HG03432 (cell line): ENCODE results near the gene FGF14.

Experiments used
- ATAC-seq: cut with Tn5 transposase; IDR thresholded peaks from one replicate; pipeline ENCODE4 v1.9.1; 2021; ENCODE audit warnings: mild to moderate bottlenecking, moderate library complexity; ENCODE audit not compliant: unreplicated experiment

Gene FGF14

DNA sequence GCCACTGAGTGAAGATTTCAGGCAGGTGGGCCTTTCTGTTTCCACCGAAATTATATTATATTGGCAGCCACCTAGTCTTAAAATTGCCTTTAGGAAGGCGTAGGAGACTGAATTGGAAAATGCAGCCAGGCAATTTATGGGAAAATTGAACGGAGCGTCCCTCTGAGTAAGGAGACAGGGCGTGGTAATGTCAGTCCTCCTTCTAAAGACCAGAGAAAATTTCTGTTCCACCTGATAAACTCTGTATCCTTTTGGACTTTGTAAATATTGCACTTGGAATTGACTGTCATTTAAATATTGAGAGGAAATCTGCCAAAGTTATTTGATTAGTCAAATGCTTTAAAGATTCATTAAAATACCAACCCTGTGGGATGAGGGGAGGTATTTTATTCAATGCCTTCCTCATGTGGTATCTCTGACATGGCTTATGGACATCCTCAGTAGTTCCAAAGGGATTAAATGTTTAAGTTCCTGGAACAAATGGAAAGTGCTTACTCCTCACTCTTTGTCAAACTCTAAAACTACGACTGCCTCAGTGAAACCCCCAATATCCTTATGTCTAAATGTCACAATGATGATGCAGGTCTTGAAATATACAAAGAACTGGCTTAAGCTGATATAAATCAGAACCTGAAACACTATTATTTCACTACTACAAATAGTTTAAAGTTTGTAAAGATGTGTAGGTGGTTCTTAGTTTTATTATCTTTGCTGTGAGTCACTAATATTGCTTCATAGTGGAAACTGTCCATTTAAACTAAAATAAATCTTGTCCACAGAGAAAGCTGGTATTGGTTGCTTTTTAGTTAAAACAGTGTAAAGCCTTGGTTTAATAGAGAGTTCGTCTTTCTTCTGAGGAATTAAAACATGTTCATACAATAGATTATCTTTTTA, 203.2 kb downstream of the FGF14 start:
- ATAC-seq = no peak

DNA sequence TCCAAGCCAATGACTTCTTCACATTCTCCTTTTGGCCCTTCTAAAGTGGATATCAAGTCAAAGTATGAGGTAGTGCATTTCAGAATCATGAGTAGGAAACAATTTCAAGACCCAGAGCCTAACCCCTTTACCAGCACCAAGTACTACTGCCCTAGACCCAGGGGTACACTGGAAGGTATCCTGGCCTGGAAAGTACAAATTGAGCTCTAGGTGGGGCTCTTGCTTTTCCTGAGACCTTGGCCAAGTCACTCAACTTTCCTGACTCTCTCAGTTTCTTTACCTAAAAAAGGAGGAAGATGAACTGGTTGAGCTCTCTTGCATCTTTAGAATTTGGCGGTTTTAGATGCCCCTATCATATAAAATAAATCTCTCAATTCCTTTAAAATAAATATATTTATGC, 204.7 kb downstream of the FGF14 start:
- ATAC-seq = no peak

DNA sequence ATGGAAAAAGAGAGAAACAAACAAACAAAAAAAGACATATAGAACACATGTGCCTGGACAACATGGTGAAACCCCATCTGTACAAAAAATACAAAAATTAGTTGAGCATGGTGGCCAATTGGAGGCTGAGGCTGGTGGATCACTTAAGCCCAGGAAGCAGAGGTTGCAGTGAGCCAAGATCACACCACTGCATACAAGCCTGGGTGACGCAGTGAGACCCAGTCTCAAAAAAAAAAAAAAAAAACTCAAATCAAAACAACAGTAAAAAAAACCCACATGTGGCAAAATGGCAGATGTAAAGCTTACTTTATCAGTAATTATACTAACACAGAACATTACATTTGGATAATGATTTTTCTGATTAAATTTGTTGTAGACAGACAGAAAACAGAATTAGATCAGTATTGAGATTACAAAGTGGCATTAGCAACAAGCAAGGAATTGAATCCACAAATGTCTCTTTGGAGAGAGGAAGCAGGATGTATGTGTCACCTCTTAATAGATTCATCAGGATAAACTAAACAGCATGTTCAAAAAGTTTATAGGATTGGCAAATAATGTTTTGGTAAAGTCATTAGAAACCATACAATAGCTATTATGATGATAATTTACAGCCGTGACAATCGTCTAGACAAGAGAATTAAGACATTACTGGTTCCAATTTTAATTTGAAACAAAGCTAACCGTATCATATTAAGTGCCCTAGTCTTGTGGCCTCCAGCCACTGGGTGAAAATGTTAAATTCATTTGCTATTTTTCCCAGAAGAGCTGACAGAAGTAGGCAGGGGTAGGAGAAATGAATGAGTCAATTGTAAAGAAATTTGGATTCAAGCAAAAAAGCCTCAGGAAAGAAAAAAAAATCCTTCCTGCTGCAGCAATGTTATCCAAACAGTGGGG, 206.0 kb downstream of the FGF14 start:
- no peak for ATAC-seq

DNA sequence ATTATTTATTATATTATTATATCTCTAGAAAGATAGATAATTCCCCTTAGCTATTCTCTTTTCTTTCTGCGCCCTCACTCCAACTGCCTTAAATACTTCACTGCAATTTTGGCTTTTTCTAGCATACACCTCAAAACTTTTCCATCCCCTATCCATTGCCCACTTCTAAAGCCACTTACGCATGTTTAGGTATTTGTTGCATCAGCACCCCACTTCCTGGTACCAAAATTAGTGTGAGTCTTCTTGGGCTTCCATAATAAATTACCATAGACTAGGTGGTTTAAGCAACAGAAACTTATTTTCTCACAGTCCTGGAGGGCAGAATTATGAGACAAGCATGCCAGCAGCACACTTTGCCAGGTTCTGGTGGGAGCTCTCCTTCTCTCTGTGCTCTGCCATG, 209.0 kb downstream of the FGF14 start:
- no peak for ATAC-seq

DNA sequence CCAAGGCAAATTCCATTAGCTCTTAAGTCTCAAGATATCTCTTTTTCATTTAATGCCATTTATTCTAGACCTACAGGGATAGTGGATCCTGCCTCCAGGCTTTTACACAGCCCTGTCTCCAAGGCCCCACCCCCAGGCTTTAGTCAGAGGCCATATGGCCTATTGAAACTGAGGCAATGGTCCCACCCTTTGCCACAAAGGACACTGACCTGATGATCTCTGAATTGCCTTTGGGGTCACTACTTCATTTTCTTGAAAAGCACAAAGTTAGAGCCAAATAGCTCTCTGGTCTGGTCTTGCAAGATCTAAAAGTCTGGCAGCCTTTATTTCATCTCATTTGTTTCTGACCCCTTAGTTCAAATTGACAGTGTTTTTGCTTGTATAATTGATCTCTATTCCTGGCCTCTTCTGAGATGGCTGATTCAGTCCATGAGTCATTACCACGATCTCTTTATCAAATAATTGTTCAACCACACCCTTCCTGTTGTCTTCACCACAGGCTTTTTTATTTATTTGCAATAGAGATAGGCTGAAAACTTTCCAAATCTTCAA, 209.8 kb downstream of the FGF14 start:
- no peak for ATAC-seq

DNA sequence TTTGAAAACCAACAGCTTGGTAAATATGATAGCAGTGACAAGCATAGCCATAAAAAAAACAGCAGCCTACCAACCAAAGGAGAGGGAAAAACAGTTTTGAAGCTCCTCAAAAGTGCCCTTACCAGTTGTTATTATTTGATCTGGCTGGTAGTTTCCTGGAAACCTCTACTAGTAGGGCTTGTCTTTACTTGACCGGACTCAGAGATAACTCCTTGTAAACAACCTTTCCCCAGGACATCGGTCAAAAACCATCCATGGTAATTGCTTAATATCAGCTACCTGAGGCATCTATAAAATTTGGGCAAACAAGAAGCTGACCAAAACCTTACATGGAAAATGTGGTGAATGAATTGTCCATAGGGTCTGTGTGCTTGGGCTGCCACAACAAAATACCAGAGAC, 210.9 kb downstream of the FGF14 start:
- no peak for ATAC-seq

DNA sequence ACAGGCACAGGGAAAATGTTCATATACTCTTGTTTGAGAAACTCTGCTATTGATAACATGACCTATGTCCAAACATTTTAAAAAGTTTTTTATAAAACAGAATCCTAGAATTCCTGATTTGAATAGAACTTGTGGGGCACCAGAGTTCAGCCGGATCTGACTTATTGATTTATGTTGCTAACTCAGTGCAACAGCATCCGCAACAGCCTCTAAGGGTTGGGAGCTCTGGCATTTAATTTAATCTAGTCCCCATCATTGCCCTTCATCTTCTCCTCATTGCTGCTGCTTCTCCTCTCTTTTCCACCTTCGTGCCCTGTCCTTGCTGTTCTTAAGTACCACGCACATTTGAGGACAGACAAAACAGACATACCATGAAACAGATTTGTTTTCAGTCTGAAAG, 214.5 kb downstream of the FGF14 start:
- ATAC-seq = no peak

DNA sequence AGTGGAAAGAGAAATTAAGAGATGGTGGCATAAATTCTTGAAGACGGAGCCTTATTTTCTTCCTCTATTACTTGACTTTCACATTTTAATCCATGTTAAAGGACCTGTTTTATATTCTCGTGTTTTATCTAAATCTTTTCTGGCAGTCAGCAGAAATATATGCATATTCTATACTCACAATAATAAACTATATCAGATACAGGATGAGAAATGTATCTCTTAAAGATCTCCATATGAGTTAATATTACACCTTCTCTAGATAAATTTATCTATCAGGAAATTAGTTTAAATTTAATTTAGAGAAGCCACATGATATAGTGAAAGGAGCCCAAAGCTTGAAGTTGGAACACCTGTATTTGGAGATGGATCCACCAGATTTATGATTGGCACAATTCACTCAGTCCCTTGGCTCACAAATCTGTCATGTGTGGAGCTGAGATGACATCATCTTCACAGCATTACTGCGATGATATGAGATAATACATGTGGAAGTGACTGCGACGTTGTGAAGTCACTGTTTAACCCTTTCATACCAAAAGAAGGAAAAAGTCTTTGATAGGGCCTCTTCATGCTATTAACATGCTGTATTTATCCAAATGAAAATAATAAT, 216.4 kb downstream of the FGF14 start:
- ATAC-seq = no peak

DNA sequence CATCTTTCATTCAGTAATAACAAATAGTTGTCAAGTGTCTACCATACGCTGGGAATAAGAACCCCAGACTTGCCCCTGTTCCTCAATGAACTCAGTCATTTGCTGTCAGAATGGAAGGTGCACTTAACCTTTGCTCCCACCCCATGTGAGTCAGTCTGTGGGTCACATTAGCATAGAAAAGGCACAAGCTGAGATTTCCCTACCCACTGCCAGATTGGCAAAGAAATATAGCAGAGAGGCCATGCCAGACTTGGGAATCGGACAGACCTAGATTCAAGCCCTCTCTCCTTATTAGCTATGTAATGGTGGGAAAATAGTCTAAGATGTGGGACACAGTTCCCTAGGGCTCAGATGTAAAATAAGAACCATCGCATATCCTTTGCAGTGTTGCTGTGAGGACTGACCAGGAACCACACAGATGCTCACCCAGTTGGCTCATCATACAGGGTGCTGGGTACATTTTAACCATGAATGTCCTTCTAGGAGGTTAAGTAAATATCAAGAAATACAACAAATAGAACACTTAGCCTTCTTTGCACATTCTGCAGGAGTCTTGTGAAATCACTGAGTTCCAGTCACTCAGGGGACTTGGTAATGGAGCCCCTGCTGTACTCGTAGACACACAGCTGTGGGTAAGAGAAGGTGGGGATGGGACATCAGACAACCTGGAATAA, 218.2 kb downstream of the FGF14 start:
- ATAC-seq = no peak

DNA sequence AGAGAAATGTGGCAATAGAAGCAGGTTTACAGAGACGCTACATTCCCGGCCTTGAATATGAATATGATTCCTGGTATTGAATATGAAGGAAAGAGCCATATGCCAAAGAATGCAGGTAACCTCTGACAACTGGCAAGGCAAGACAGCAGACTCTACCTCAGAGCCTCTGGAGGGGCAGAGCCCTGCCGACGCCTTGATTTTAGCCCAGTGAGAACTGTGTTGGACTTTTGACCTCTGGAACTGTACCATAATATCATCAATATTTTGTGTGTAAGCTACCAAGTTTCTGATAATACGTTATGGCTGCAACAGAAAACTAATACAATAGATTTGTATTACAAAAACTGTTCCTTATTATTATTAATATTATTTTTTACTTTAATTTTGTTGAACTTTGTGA, 219.7 kb downstream of the FGF14 start:
- no peak for ATAC-seq

DNA sequence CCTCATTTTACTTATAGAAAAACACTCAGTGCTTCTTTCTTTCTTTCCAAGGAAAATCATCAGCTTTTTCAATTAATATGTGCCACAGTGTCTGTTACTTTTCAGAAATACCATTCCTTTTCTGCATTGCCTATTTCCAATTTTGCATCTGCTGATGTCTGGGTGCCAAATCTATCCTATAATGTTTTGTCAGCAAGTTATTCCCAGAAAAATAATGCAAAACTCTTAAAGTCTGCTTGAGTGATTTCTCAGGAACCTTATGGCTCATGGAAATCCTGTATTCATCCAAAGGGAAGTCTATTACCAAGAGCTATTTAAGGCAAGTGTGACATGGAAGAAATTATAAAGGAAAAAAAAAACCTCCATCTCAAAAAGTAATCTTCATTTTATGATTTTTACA, 224.4 kb downstream of the FGF14 start:
- ATAC-seq = no peak

DNA sequence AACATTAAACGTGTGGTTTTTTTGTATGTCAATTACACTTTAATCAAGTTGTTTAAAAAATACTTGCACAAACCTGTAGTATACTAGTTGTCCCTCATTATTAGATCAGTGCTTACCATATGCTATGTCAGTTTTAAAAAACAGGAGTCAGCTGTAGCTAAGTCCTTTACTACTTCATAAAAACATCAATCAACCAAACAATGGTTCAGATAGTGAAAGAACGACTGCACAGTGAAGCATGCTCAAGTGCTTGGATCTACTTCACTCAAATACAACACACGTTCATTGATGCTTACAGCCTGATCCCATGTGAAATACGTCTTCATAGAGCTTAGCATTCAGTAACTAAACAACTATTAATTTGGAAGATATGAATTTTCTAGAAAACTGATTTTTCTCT, 225.0 kb downstream of the FGF14 start:
- ATAC-seq = no peak

DNA sequence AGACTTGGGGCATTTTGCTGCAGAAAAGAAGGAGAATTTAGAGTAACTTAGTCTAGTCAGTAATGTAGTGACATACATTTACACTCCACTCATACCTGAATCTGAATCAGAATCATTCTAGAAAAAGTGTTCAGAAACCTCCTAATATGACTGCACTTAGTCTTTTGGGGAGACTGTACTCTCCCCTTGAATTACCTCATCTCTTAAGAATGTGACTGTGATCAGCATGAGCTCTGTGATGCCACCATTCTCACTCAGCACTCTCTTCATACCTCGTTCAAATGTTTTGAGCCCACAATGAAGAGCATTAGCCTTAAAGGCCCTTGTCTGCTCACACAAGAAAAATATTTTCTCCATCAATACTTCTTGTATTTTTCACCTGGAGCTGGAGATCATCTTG, 229.4 kb downstream of the FGF14 start:
- no peak for ATAC-seq

DNA sequence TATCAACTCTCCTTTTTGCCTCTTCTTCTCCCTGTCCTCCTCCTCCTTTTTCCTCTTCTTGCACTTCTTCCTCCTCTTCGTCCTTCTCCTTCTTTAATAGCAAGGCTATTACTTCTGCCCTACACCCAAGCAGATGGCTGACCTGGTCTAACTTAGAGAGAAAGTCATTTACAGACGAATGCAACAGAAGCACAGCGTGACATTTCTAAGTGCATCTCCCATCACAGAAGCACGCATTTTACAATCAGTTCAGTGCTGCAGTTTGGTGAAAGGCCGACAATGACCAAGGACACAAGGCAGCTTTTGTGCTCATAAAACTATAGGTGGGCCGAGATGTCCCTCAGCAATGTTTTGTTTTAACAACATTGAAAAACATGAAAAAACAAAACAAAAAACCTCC, 231.5 kb downstream of the FGF14 start:
- no peak for ATAC-seq

DNA sequence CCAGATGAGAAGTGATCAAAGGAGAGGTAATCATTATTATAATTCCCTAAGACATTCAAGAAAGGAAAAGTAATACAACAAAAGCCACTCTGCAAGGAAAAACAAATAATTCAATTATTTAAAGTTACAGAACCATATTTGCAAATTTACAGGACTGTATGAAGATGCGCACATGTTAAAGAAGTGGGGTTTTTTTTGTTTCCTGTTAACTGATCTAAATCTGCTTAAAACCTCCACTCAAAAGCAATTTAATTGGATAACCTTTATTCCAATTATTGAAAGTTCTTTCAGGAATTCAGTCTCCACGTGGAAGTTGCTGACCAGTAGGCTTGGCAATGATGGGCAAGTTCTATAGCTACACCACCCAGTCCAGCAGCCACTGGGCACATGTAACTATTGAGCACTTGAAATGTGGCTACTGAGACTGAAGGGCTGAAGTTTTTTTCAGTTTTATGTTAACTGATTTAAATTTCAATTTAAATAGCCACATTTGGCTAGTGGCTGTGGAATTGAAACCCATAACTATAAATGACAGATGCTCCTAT, 232.3 kb downstream of the FGF14 start:
- no peak for ATAC-seq

DNA sequence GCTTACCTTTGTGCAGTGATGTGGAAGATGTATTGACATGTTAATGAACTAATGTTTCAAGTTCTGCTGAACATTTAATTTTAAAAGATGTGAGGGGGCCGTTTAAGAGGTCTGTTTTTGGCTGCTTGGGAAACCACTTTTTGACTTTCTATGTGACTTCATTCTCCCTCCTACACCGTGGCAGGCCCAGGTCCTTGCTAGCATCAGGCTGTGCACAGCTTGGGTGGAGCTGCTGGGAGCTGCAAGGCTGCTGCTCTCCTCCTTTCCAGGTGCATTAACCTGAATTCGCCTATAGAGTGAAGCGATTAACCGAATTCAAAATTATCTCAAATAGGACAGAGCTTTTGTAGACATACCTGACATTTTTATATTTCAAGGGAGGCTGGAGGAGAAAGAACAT, 249.1 kb downstream of the FGF14 start:
- ATAC-seq = no peak

DNA sequence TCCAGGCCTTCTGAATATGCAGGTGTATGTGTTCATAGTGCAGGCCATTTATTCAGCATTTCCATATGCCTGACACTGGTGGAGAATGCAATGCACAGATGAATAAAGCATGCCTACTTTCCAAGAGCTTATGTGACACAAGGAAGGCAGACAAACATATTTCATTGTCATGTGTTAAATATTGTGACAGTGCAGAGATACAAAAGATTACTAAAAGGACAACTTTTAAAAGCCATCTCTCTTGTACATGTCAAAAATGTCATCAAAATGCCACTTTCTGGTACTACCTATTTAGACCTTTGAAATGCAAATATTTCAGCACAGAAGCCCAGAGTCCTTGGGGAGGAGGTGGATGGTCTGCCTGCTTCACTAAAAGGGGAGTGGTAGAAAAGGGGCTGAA, 254.5 kb downstream of the FGF14 start:
- ATAC-seq = no peak

DNA sequence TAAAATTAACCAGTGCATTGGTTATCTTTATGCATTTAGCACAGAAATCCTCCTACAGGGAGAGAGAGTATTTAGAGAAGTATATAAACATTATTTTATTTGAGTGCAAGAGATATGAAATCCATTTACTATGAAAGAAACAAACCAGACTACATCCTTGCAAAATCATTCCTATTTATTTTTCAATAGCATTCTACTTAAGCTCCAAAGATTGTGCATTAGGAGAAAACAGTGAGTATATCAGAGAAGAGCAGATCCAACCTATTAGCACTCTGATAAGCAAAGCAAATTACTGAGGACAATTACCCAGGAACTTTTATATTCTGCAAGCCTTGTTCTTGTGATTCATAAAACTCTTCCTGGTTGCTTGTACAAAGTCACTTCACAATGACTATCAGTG, 256.1 kb downstream of the FGF14 start:
- no peak for ATAC-seq

DNA sequence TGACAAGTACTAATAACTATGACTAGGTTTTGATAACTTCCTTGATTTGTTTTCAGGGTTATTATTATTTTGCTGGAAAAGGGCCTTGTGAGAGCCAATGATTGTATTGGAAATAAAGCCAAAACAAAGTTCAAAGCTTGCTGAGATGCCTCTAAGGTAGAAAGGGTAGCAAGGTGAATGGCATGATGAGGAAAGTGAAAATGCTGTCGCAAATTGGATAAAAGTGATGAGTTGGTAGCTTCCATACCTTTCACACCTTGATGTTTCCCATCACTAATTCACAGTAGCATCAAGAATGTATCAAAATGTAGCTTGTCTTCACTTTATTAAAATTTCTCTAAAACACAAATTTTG, 259.4 kb downstream of the FGF14 start:
- ATAC-seq = no peak

DNA sequence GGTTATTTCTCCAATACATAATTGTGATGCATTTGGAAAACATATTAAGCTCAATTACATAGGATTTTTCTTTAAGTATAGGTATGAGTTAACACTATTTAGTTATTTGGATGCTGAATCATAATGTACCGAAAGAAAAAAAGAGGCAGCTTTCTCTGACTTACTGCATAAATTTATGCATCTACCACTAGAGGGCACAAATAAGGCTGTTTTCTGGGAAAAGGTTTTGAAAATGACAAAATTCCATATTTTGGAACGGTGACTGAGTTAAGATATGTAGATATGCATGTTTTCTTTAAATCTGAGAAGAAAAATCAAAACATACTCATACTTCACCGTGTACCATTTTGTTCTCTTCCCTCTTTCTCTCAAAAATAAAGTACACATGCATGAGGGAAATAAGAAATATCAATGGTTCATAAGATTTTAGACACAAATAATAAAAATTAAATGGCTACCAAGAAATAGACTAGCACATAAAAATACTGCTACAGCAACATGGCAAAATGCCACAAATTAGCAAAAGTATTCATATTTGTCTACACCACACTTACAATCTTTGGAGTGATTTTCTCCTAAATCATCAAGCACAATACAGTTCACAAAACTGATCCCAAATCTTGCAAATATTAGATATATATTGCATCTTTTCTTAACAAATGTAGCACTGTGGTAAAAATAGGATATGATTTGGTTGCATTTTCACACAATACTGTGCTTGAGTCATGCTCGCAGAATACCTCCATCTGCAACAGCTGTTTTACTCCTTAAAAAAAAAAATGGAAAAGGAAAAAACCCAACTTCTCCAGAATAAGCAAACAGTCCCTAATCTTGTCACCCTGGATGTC, 260.0 kb downstream of the FGF14 start:
- no peak for ATAC-seq
